ENCODE measurements around the gene MRPS2. TPM values are rescaled to one million over a fixed set of nuclear protein-coding genes. Genes with fewer than 3 reads are reported as not detected.

The MRPS2 gene
- total RNA-seq, 1 donor from 2014 or later, result 23.4 TPM

DNA sequence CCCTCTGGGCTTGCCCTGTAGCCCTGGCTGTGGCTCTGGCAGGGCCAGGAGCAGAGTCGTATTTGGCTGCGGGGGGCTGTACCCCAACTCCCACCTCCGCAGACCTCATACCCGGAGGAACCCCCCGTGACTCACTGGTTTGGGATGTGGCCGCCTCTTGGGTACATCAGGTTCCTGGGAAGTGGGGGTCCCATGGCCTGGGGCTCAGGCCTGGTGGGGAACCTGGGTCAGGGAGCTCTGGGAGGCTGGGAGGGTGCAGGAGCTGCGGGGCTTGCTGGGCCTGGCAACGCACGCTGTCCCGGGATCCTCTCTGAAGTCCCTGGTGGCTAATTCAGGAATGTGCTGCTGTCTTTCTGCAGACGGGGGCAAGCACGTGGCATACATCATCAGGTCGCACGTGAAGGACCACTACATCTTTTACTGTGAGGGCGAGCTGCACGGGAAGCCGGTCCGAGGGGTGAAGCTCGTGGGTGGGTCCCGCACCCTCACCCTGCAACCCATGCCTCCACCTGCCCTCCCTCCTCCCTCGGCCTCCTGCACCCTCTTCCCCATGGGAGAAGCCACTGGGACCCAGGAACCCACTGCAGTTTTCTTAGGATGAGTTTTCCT is 23.1 kb downstream of the MRPS2 start:
- Histone ChIP-seq H3K9ac (no peak overlapping the region), H3K4me1 (no peaks in the 10 kb centered on the region), H3K27me3 (no peaks in the 10 kb centered on the region), H3K4me3 (no peak overlapping the region), H3F3A (ENCODE audit: low read depth) (no peaks in the 10 kb centered on the region), H3K9me3 (ENCODE audit: low read depth) (no peaks in the 10 kb centered on the region), H4K20me1 (ENCODE audit: low read depth) (no peaks in the 10 kb centered on the region), H3K79me2 (ENCODE audit: low read depth) (no peaks in the 10 kb centered on the region), H3K4me2 (no peak overlapping the region), H3K36me3 (no peaks in the 10 kb centered on the region), H2AFZ (replicated peaks) (no peak overlapping the region), H3K27ac (no peak overlapping the region)
- Mint-ChIP-seq H3K27ac (no peak overlapping the region), H3K27me3 (ENCODE audit: insufficient read depth, low read depth) (peaks cover 5% of the 10 kb centered on the region), H3K36me3 (no peaks in the 10 kb centered on the region), H3K9me3 (no peaks in the 10 kb centered on the region), H3K4me1 (peaks cover 3% of the 10 kb centered on the region), H3K4me3 (no peak overlapping the region)
- TF ChIP-seq, protein P1, sequence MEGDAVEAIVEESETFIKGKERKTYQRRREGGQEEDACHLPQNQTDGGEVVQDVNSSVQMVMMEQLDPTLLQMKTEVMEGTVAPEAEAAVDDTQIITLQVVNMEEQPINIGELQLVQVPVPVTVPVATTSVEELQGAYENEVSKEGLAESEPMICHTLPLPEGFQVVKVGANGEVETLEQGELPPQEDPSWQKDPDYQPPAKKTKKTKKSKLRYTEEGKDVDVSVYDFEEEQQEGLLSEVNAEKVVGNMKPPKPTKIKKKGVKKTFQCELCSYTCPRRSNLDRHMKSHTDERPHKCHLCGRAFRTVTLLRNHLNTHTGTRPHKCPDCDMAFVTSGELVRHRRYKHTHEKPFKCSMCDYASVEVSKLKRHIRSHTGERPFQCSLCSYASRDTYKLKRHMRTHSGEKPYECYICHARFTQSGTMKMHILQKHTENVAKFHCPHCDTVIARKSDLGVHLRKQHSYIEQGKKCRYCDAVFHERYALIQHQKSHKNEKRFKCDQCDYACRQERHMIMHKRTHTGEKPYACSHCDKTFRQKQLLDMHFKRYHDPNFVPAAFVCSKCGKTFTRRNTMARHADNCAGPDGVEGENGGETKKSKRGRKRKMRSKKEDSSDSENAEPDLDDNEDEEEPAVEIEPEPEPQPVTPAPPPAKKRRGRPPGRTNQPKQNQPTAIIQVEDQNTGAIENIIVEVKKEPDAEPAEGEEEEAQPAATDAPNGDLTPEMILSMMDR (IDR thresholded peaks at IDR 0.05), result no peak
- no peak for TF ChIP-seq EZH2 (IDR thresholded peaks at IDR 0.05)
- no peak for TF ChIP-seq EZH2phosphoT487 (IDR thresholded peaks at IDR 0.05)
- no peak for DNase-seq (ENCODE audit: low spot score)

DNA sequence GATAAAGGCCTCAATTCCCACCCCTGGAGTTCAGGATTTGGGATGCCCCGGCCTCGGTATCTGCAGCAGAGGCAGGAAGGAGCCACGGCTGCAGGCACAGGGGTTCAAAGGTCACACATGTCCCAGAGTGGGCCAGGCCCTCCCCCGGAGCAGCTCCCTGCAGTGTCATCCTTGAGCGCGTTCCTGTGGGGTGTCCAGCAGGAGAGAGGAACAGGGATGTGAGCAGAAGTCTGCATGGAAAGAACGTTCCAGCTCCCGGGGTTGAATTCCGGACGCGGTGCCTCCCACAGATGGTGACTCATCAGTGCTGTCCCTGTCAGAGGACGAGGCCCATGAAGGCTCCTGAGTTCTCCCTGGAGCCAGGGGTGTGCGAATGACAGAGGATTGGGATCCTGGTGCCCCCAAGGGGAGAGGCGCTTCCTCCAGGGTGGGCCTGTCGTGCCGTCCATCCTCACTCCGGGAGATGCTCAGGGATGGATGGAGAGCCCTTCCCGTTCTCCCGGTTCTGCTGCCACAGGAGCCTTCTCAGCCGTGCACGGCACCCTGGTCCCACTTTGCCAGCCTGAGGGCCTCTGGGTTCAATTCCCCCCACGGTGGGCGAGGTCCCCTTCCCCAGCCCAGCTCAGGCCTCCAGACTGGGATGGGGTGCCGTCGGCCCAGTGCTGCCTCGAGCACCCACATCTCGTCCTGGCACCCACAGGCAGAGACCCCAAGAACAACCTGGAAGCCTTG is 23.8 kb downstream of the MRPS2 start:
- no peak overlapping the region for H3K27ac ChIP-seq
- no peak overlapping the region for H3K4me3 Mint-ChIP-seq
- no peak for DNase-seq (ENCODE audit: low spot score)

DNA sequence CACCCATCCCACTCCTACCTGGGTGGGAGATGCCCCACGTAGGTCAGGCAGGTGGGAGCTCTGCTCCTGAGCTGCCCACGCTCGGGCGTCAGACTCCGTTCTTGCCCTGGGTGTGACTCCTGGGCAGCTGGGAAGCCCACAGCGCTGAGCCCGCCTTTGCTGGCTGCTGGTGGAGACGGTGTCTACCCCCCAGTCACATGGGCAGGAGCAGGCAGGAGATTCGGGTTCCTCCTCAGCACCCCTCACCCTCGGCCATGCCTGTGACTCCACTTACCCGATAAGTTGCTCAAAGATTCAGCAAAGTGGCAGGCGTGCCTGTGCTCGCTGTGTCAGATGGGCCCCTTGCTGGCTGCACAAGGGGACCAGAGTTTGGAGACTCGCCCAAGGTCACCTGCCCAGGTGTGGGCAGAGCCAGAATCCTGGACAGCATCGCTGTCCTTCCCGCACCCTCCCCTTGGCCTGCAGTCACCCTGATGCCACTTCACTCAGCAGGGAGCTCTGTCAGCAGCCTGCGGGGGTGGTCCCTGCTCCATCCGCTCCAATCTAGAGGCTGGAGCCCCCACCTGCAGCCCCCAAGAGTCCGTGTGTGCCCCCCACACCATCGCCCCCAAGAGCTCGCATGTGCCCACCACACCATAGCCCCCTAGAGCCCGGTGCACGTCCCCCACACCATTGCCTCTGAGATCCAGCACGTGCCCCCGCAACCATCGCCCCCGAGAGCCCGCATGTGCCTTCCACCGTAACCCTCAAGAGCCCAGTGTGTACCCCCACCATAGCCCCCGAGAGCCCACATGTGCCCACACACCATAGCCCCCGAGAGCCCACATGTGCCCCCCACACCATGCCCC is 25.0 kb downstream of the MRPS2 start:
- no peak for DNase-seq (ENCODE audit: low spot score)

More for the DNA sequence above, 23.8 kb downstream of the MRPS2 start:
- Histone ChIP-seq H3F3A (ENCODE audit: low read depth) (no peaks in the 10 kb centered on the region), H3K27me3 (no peaks in the 10 kb centered on the region), H3K9me3 (ENCODE audit: low read depth) (no peaks in the 10 kb centered on the region), H3K79me2 (ENCODE audit: low read depth) (no peaks in the 10 kb centered on the region), H3K4me2 (no peak overlapping the region), H3K4me1 (no peaks in the 10 kb centered on the region), H3K36me3 (no peaks in the 10 kb centered on the region), H3K9ac (no peak overlapping the region), H2AFZ (replicated peaks) (no peak overlapping the region), H3K4me3 (no peak overlapping the region), H4K20me1 (ENCODE audit: low read depth) (no peaks in the 10 kb centered on the region)
- Mint-ChIP-seq H3K27me3 (ENCODE audit: insufficient read depth, low read depth) (peaks cover 5% of the 10 kb centered on the region), H3K9me3 (no peaks in the 10 kb centered on the region), H3K4me1 (peaks cover 3% of the 10 kb centered on the region), H3K27ac (no peak overlapping the region), H3K36me3 (no peaks in the 10 kb centered on the region)
- TF ChIP-seq EZH2phosphoT487 (IDR thresholded peaks at IDR 0.05), result no peak

More for the DNA sequence above, 25.0 kb downstream of the MRPS2 start:
- Histone ChIP-seq H4K20me1 (ENCODE audit: low read depth) (no peaks in the 10 kb centered on the region), H3K36me3 (no peaks in the 10 kb centered on the region), H2AFZ (replicated peaks) (no peak overlapping the region), H3K4me2 (no peak overlapping the region), H3K9ac (no peak overlapping the region), H3K27me3 (no peaks in the 10 kb centered on the region), H3K4me3 (no peak overlapping the region), H3K4me1 (no peaks in the 10 kb centered on the region), H3F3A (ENCODE audit: low read depth) (no peaks in the 10 kb centered on the region), H3K79me2 (ENCODE audit: low read depth) (no peaks in the 10 kb centered on the region), H3K9me3 (ENCODE audit: low read depth) (no peaks in the 10 kb centered on the region), H3K27ac (no peak overlapping the region)
- Mint-ChIP-seq H3K27ac (no peak overlapping the region), H3K27me3 (ENCODE audit: insufficient read depth, low read depth) (peaks cover 7% of the 10 kb centered on the region), H3K4me1 (peaks cover 3% of the 10 kb centered on the region), H3K9me3 (no peaks in the 10 kb centered on the region), H3K4me3 (no peak overlapping the region), H3K36me3 (no peaks in the 10 kb centered on the region)
- TF ChIP-seq EZH2phosphoT487 (IDR thresholded peaks at IDR 0.05) (no peak), EZH2 (IDR thresholded peaks at IDR 0.05) (no peak)
- TF ChIP-seq, protein P1 (IDR thresholded peaks at IDR 0.05), result no peak

Data from neural progenitor cell (in vitro differentiated cells).